Prostate gland (tissue), 2 donors: ENCODE data around the gene FASTKD1.
"Not testable (repeated sequence)": the region's sequence is repeated elsewhere in the genome, so short reads cannot be mapped to it uniquely, and the experiment has no call there.

ENCODE experiments used
- CTCF ChIP-seq, 4 experiments: fragments of 200-600 bp in 2 of 4; fragments of 450-650 bp in 2 of 4; sonication (generic) in 2 of 4; IDR thresholded peaks; 1 replicate in 3 of 4; 2 replicates in 1 of 4; pipeline ENCODE4 v1.5.1; 2016 to 2019; ENCODE audit warnings: antibody characterized with exemption in 4 of 4, mild to moderate bottlenecking in 2 of 4, moderate library complexity in 2 of 4
- POLR2A ChIP-seq: fragments of 450-650 bp; IDR thresholded peaks from one replicate; pipeline ENCODE4 v1.6.1; 2016; ENCODE audit warnings: antibody characterized with exemption, mild to moderate bottlenecking

- TF ChIP-seq CTCF (IDR thresholded peaks at IDR 0.05); POLR2A: not testable (repeated sequence)
Observed at GRCh38 chr2:169574539-169574938, 874 bp upstream of the FASTKD1 start.
